Activated CD4-positive, alpha-beta T cell treated with anti-CD3 and anti-CD28 coated beads, Interleukin-2, amount 50 U/mL, for 24 hours (primary cell): ENCODE results near the gene TMTC1.

ENCODE experiments used
- DNase-seq, 2 donors: peaks; one replicate each; pipeline ENCODE4 v3.0.0-alpha.2; 2020; ENCODE audit warnings: low read depth in 1 of 2, low spot score in 1 of 2

Gene TMTC1

GRCh38 chr12:29544428-29545101 is 239.2 kb downstream of the TMTC1 start:
- no peak for DNase-seq

- DNase-seq, result no peak
Observed at GRCh38 chr12:29543036-29543435, 240.7 kb downstream of the TMTC1 start.

GRCh38 chr12:29537298-29537697 is 246.4 kb downstream of the TMTC1 start:
- no peak for DNase-seq

- DNase-seq, result no peak
Observed at GRCh38 chr12:29534935-29535334, 248.8 kb downstream of the TMTC1 start.

GRCh38 chr12:29533815-29534489 is 249.8 kb downstream of the TMTC1 start:
- no peak for DNase-seq

GRCh38 chr12:29531471-29531870 is 252.3 kb downstream of the TMTC1 start:
- DNase-seq, result no peak

- no peak for DNase-seq
Observed at GRCh38 chr12:29530436-29530835, 253.3 kb downstream of the TMTC1 start.

GRCh38 chr12:29528161-29528560 is 255.6 kb downstream of the TMTC1 start:
- no peak for DNase-seq

GRCh38 chr12:29521951-29522350 is 261.8 kb downstream of the TMTC1 start:
- no peak for DNase-seq

- no peak for DNase-seq
Observed at GRCh38 chr12:29519585-29520182, 264.1 kb downstream of the TMTC1 start.

GRCh38 chr12:29518407-29518806 is 265.3 kb downstream of the TMTC1 start:
- DNase-seq, result no peak

- no peak for DNase-seq
Observed at GRCh38 chr12:29517264-29517663, 266.5 kb downstream of the TMTC1 start.

- DNase-seq, result no peak
Observed at GRCh38 chr12:29516431-29516875, 267.3 kb downstream of the TMTC1 start.

- DNase-seq, result no peak
Observed at GRCh38 chr12:29510591-29511185, 273.1 kb downstream of the TMTC1 start.

GRCh38 chr12:29509503-29509902 is 274.2 kb downstream of the TMTC1 start:
- no peak for DNase-seq

- no peak for DNase-seq
Observed at GRCh38 chr12:29508949-29509348, 274.8 kb downstream of the TMTC1 start.

- DNase-seq, result no peak
Observed at GRCh38 chr12:29505122-29505521, 278.6 kb downstream of the TMTC1 start.

- DNase-seq, result no peak
Observed at GRCh38 chr12:29503283-29503682, 280.5 kb downstream of the TMTC1 start.

- DNase-seq, result no peak
Observed at GRCh38 chr12:29499235-29499634, 284.5 kb downstream of the TMTC1 start.

- no peak for DNase-seq
Observed at GRCh38 chr12:29497588-29497987, 286.2 kb downstream of the TMTC1 start, which contains the start of gene OVCH1. Gene OVCH1, minus strand, starts transcription at chr12:29497686. Its CDS starts 0 bp downstream, at chr12:29497686.

GRCh38 chr12:29492891-29493290 is 290.9 kb downstream of the TMTC1 start:
- no peak for DNase-seq

GRCh38 chr12:29486972-29487371 is 296.8 kb downstream of the TMTC1 start:
- no peak for DNase-seq
